Epidermal melanocyte (primary cell): ENCODE data around the gene ASTN2.

Experiments used
- DNase-seq: peaks from one replicate; pipeline ENCODE4 v3.0.0; 2011; ENCODE audit warnings: low spot score; ENCODE audit not compliant: insufficient read length

Gene ASTN2

GRCh38 chr9:117414906-117415331 is at the start of gene ASTN2:
Gene ASTN2 (minus strand): TSS chr9:117415057. CDS start chr9:117414938, 119 bp downstream.
- no peak for DNase-seq

- DNase-seq: no peak
Measured at GRCh38 chr9:117462861-117463260, 48.0 kb upstream of the ASTN2 start.

GRCh38 chr9:117461386-117461785 is 46.5 kb upstream of the ASTN2 start:
- no peak for DNase-seq

- DNase-seq: no peak
Measured at GRCh38 chr9:117460743-117461142, 45.9 kb upstream of the ASTN2 start.

DNA sequence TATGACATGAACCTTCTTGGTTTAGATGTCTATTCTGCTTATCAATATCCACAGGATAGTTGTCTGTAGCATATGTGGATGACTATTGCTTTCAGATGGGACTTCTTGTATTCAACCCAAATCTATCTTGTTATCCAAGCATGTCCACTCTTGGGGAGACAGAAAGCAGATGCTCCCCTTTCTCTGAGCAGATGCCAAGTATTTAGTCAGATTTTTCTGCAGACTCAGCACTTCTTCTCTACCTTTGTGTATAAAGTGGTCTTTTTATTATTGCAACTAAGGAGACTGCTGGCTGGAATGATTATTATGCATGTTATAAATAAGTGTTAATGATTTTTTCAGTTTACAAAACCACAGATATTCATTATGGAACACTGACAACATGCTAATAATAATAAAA is 45.1 kb upstream of the ASTN2 start:
- no peak for DNase-seq

- DNase-seq: no peak
Measured at GRCh38 chr9:117458066-117458465, 43.2 kb upstream of the ASTN2 start.

DNA sequence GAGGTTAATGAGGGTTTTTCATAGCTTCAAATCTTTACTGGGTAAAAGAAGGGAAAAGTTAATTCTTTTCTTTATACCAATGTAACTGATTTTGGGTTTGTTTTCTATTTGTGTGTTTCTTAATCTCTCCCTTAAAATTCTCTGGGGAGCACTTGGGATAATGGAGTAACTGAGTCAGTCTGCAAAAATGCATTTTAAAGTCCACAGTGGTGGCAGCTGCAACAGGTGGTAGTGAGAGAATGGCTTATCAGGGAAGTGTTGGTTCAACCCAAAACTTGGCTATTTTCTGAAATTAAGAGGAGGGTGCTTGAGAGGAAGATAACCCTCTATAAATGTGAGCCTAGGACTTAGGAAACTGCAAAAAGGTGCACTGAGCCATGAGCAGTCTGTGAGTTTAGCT is 39.9 kb upstream of the ASTN2 start:
- DNase-seq: no peak

- DNase-seq: no peak
Measured at GRCh38 chr9:117453737-117454136, 38.9 kb upstream of the ASTN2 start.

- no peak for DNase-seq
Measured at GRCh38 chr9:117451311-117451710, 36.5 kb upstream of the ASTN2 start.

DNA sequence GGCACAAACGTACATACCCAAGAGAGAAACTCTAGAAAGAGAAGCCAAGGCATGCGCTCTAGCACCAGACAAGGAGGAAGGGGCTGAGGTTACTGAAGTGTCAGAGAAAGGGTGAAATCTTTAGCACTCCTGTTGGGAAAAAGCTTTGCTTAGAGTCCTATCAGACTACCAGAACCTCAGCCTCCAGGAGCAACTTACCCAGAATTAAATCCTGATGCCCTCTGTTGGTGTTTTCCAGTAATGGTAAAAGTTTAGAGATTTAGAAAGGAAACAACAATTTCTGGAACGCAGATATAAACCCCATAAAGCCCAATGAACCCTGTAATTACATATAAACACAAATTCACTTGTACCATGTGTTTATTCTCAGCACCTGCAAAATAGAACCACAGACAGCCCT is 33.2 kb upstream of the ASTN2 start:
- no peak for DNase-seq

- DNase-seq: no peak
Measured at GRCh38 chr9:117445631-117446030, 30.8 kb upstream of the ASTN2 start.

- no peak for DNase-seq
Measured at GRCh38 chr9:117444501-117444900, 29.6 kb upstream of the ASTN2 start.

DNA sequence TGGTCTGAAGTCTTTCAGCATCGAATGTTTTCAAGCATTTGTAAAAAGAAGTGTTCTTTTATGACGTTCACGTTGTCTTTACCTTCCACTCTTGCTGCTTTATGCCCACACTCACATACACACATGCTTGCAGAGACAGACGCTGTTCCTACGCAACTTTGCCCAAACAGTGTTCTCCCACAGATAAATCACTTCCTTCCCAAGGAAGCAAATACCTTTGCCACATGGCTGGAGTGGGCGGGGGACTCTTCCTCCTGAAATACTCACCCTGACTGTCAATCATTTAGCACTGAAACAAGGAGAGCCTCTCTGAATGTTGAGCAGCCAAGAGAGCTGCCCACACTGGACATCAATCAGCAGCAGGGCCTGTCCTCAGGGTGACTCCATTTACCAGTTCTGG is 22.4 kb upstream of the ASTN2 start:
- no peak for DNase-seq

DNA sequence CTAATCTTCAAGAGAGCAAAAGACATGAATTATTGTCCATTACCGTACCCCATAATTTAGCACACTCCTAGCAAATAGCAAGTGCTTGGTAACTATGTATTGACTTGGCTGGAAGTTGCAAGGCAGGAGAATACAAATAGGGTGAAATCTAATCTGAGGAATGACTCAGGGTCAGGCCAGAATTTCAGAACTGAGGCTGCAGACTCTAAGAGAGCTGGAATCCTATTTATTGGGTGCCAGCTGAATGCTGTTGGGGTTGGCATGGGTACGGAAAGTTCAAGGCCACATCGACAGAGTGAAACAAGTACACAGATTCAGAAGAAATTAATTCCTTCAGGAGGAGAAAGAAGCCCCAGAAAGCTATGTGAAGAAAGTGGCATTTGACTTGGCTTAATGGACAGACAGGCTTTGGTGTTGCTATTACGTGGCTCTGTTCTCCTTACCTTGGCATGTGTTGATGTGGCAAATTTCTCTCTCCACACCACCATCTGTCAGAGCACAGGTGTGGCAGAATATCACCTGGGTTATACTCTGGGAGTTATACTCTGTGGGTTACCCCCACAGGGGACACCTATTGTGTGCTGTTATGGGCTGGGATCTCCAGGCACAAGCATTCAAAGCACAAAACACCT is 20.9 kb upstream of the ASTN2 start:
- DNase-seq: no peak

DNA sequence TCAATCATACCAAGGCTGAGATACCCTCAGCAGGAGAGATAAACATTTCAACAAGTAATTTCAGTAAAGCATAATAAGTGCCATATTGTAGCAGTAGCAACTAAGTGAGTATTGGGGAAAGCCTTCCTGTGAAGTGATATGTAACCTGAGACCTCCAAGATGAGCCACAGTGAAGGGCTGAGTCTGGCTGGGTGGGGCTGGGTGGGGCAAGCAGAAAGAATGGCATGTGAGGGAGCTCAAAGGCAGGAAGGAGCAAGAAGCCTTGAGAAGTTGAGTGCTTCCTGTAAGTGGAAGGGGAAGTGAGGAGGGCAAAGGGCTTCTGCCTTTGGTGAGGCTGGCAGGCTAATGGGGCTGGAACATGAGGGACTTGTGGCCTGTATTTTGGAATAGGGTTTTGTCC is 19.7 kb upstream of the ASTN2 start:
- no peak for DNase-seq

DNA sequence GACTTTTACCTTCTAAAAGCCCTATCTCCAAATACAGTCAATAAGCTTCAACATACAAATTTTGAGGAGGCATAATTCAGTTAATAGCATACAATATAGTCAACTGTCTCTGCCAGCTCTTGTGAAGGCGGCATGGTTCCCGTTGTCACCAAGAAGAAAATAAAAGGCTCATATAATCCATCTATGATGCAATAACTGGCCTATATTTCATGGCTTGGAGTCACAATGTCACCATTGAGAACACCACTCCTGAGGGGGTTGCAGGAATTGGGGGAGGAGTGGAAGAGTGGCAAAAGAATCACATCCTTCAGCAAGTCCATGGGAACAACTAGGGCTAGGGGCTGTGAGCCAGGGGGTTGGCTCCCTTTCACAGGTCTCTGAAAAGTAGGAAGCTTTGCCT is 16.0 kb upstream of the ASTN2 start:
- DNase-seq: no peak

- DNase-seq: no peak
Measured at GRCh38 chr9:117427357-117427913, 12.6 kb upstream of the ASTN2 start.

DNA sequence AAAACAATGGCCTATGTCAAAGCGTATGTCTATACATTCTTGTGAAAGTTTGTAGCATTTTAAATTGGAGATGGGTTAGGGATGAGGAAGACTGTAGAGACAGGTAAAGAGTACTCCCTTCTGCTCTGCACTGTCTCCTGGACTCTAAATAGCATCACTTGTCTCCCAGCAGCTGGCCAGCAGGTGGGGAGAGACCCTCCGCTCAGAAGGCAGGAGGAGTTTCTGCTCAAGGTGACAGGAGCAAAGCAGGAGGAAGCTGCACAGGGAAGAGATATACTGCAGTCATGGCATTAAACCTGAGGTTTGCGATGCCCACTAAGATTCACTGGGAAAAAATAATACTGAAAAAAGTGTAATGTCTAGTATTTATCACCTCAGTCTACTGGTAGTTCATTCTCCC is 10.7 kb upstream of the ASTN2 start:
- DNase-seq: no peak

- DNase-seq: no peak
Measured at GRCh38 chr9:117424291-117424690, 9.4 kb upstream of the ASTN2 start.

GRCh38 chr9:117418111-117418510 is 3.3 kb upstream of the ASTN2 start:
- DNase-seq: no peak

DNA sequence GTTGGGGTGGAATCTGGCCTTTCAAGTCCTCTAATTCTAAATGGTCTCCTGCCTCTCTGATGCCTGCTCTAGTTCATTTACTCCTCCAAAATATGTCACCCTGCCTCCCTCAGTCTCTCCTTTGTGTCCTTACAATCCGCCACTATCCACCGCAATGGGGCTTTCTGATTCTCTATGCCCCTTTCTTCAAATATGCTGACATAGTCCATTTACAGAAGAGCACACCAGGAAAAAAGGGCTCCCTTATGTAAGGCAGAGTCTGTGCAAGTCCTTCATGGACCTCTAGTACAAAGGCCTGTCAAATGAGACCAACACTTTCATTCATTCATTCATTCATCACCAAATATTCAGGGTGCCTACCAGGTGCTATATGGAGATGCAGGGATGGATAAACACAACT is 2.0 kb upstream of the ASTN2 start:
- DNase-seq: no peak

- no peak for DNase-seq
Measured at GRCh38 chr9:117415358-117415914, 579 bp upstream of the ASTN2 start.

DNA sequence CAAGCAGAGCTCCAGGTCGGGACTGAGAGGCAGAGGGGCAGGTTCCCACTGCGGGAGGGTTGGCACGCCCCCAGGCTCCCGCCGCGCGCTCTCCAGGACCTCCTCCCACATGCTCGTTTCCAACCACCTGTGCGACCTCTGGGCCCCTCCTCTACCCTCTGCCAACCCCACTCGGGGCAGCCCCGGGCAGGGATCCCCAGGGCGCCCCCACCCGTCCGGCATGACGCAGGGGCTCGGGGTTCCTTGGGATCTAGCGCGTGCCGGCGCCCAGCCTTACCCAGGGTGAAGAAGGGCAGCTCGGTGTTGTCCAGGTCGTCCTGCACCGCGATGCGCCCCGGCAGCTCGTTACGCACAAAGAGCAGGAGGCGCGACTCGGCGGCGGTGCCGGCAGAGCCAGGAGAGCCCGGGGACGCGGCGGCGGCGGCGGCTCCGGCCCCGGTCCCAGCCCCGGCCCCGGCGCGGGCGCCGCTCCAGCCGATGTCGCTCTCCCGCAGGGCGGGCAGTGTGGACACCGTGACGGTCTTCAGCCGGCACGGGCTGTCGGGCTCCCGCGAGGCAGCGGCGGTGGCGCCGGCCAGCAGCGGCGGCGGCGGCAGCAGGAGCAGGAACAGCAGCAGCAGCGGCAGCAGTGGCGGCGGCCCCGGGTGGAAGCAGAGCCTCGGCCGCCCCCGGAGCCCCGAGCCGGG is 494 bp downstream of the ASTN2 start:
- no peak for DNase-seq
